NCI-H82 treated with DMSO at 0.1 percent for 48 hours (cell line): ENCODE measurements around the gene NOS3.
"Not testable (repeated sequence)": the region's sequence is repeated elsewhere in the genome, so short reads cannot be mapped to it uniquely, and the experiment has no call there.

Experiments
- DNase-seq: peaks from one replicate; lab custom pipeline; 2025; ENCODE audit not compliant: unreplicated experiment; lab: John Stamatoyannopoulos, UW

NOS3 gene

DNA sequence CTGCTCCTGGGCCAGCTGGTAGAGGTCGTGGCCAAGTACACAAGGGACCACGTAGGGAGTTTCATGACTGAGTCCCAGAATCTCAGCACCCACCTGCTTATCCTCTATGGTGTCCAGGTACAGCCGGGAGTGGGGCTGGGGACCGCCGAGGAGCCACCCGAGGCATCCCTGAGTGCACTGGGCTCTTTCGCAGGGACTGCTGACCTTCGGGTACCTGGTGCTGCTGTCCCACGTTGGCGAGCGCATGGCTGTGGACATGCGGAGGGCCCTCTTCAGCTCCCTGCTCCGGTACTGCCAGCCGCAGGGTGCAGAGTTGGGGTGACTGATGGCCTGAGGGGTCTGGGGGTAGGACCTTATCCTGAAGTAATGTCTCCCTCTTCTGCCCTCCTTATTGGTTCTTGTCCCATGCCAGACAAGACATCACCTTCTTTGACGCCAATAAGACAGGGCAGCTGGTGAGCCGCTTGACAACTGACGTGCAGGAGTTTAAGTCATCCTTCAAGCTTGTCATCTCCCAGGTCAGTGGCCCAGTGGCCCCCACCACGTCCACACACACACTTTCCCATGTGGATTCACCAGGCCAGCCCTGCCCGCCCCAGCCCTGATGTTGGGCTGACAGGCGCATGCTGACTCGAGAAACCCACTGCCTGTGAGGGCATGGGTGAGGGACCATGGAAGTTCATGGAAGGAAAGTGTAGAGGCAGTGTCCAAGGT is 43.7 kb downstream of the NOS3 start:
- no peak for DNase-seq

DNA sequence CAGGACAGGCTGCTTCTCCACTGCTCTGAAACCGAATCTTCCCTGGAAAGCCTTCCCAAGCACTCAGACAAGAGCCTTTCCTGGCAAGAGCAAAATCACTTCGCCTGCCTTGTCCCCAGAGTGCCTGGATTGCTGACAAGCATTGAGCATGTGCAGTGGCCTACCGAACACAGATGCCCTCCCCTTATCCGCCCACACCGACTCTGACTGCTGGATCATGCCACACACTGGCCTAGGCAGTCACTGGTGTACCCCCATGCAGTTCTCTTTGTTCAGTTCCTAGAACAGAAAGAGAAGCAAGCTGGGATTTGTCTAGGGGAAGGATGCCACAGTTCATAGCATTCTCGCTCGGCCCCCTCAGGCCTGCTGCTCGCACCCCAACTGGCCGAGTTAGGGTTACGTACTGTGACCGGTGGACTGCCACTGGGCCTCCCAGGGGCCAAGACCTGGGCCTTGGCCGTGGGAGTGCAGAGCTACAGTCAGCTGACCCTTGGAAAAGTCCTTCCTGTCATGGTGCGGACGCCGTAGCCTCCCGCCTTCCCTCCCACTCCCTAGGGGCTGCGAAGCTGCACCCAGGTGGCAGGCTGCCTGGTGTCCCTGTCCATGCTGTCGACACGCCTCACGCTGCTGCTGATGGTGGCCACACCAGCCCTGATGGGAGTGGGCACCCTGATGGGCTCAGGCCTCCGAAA is 44.4 kb downstream of the NOS3 start:
- no peak for DNase-seq

DNA sequence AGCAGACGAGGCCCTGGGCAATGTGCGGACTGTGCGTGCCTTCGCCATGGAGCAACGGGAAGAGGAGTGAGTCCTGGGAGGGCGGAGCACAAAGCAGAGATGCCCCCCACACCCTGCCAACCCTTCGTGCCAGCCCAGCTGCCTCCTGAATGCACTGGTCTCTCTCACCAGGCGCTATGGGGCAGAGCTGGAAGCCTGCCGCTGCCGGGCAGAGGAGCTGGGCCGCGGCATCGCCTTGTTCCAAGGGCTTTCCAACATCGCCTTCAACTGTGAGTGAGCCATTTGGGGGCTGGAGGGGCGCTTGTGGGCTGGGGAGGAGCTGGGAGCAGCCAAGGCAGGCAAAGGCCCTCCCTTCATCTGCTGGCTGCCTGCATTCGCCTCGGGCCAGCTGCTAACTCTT is 45.1 kb downstream of the NOS3 start:
- no peak for DNase-seq

DNA sequence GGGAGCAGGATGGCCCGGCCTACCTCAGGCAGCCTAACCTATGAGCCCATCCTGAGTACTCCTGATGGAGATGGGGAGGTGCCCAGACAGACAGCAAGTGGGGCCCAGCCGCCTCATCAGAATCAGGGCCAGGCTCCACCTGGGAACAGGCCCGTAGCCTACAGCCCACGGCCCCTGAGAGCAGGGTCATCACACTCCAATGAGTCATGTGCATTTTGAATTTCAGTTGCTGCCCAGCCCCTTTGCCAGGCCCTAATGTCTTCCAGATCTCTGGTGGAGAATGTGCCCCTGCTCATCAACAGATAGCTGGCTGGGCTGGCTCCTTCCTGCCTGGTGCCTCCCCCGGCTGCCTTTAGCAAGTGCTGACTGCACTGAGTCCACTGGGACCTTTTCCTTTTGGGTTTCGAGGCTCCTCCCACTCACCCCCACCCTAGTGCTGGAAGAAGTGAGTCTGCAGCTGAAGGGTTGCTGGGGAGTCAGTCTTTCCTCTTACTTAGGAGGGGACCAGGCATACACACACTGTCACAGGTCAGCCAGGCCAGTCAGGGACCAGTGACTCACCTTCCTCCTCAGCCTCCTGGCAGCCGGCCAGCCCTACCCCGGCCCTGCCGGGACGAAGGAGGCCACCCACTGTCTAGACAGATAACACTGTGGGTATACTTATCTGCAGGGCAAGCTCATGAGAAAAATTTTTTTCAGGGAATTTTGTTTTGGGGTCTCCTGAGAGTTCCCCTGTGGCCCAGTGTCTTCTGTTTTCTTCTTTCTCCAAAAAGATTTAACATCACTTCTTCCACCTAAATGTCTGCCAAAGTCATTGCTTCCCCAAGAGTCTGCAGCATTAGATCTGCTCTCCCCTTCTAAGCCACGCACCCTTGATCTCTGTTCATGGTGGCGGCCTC is 48.4 kb downstream of the NOS3 start:
- no peak for DNase-seq

DNA sequence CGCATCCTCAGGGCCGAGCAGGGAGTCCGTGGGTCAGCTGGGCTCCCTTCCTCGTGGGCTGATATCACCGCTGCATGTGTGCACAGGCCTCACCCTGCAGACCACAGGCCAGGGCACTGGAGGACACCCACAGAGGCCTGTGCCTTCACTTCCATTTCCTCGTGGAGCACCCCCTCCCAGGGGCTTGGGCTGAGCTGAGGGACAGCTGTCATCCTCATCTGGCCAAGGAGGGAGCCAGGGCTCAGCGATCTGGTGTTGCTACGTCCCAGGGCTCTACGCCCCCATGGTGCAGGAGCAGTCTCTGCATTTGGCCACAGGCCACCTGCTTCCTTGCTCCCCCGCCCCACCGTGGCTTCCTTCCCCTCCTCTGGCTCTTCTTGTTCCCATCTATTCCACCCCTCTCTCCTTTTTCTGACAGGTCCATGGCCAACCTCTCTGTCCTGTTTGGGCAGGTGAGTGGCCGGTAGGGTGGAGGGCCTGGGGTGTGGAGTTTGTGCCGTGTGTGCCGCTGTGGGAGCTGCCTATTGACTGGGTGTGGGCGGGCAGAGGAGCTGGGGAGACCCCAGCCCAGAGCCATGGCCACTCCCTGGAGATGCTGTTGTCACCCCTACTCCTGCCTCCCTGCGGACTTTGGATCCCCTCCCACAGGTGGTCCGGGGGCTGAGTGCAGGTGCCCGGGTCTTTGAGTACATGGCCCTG is 49.2 kb downstream of the NOS3 start:
- no peak for DNase-seq

DNA sequence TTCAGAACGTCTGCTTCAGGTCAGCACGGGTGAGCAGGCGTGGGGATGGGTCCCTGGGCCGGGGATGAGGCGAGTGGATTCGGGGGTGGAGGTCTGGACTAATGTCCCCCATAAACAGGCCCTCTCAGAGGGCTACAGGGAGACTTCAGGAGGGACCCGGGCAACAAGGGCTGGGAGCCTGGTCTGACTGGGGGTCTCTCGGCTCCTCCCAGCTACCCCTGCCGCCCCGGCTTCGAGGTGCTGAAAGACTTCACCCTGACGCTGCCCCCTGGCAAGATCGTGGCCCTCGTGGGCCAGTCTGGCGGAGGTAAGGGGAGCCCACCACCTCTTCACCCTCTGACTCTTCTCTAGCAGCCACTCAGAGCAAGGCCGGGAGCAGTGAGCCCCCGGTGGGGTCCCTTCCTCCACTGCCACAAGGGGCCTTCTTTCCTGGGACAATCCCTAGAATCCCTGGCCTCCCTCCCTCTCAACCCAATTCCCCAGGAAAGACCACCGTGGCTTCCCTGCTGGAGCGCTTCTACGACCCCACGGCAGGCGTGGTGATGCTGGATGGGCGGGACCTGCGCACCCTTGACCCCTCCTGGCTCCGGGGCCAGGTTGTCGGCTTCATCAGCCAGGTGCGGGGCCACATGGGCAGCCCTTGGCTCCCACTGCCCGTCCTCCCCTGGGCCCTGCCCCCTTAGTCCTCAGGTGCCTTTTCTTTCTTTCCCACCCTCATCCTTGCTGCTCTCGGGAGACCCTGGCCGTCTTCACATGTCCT is 50.0 kb downstream of the NOS3 start:
- no peak for DNase-seq

DNA sequence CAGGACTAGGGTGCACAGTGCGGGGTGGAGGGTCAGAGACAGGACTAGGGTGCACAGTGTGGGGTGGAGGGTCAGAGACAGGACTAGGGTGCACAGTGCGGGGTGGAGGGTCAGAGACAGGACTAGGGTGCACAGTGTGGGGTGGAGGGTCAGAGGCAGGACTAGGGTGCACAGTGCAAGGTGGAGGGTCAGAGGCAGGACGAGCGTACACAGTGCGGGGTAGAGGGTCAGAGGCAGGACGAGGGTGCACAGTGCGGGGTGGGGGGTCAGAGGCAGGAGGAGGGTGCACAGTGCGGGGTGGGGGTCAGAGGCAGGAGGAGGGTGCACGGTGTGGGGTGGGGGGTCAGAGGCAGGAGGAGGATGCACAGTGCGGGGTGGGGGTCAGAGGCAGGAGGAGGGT is 52.6 kb downstream of the NOS3 start:
- not testable (repeated sequence) for DNase-seq

DNA sequence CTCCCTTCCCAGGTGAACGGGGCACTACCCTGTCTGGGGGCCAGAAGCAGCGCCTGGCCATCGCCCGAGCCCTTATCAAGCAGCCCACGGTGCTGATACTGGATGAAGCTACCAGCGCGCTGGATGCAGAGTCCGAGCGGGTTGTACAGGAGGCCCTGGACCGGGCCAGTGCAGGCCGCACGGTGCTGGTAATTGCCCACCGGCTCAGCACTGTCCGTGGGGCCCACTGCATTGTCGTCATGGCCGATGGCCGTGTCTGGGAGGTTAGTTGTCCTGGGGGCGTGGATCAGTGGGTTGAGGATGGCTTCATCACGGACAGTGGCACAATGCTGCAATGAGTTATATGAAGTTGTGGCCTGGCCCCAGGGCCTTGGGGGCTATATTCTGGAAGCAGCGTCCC is 53.1 kb downstream of the NOS3 start:
- DNase-seq: no peak

DNA sequence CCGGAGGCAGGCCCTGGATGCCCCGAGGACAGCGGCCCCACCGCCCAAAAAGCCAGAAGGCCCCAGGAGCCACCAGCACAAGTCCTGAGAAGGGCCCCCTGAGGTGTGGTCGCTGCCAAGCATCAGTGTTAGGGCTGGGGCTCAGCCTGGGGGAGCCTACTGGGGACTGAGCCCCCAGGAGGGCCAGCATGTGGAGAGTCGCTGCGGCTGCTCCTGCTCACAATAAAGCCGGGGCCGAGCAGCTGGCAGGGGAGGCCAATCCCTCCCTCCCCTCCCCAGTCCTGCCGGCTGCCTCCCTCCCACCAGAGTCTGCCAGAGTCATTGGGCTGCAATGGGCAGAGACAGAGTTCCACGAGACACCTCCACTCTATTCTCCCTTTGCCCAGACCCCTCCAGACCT is 54.4 kb downstream of the NOS3 start:
- DNase-seq: peak; percentile 8

DNA sequence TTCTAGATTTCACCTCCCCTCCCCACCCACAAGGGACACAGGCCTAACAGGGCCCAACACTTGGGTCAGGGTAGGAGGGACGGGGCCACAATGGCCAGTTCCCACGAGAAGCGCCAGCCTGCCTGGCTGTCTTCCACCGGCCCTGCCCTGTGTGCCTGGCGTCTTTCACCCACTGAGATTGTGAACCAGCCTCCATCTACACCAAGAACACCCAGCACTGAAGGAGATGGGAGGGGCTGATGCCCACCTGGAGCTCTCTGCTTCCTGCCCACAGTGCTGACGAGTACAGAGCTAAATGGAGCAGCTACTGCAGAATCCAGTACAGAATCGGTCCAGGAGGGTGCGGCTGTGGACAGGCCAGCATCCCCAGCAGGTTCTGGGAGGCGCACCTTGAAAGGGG is 55.1 kb downstream of the NOS3 start:
- no peak for DNase-seq

DNA sequence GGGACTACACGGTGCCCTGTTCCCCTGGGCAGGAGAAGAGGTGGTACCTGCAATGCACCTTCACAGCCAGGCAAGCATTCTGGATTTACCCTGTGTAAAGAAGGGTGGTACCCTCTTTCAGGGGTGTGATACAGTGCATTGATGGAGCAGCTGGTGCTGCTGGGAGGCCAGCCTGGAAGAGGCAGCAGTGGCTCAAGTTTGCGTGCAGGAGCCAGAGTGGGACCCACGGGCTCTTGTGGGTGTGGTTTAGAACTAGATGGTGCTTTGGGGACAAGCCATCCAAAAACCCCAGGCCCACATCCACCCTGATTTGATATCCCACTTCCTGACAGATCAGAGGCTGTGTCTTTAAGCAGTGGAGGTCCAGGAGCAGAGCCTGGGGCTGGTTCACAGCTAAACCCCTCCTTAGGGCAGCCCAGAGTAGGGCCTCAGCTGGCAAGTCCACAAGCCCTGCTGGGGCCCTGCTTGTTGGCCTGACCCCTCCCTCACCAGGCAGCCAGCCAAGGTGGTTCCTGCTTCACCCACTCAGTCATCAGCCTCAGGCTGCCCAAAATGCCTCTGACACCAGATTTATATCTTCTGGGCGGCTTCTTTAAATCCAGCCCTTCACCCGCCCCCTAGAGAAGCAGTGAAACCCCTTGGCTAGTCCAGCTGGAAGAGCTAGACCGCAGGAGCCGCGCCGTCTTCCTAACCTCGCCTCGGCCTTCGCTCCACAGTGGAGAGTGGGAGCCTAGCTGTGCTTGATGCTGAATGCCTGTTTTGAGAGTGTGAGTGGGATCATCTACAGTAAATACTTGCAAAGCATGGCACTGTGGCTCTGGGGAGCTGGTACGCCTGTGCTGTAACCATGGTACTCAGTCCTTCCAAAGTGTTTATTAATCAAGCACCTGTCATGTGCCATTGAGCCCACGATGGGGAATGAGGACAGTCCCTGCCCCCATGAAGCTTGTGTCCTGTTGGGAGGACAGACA is 56.1 kb downstream of the NOS3 start:
- no peak for DNase-seq

DNA sequence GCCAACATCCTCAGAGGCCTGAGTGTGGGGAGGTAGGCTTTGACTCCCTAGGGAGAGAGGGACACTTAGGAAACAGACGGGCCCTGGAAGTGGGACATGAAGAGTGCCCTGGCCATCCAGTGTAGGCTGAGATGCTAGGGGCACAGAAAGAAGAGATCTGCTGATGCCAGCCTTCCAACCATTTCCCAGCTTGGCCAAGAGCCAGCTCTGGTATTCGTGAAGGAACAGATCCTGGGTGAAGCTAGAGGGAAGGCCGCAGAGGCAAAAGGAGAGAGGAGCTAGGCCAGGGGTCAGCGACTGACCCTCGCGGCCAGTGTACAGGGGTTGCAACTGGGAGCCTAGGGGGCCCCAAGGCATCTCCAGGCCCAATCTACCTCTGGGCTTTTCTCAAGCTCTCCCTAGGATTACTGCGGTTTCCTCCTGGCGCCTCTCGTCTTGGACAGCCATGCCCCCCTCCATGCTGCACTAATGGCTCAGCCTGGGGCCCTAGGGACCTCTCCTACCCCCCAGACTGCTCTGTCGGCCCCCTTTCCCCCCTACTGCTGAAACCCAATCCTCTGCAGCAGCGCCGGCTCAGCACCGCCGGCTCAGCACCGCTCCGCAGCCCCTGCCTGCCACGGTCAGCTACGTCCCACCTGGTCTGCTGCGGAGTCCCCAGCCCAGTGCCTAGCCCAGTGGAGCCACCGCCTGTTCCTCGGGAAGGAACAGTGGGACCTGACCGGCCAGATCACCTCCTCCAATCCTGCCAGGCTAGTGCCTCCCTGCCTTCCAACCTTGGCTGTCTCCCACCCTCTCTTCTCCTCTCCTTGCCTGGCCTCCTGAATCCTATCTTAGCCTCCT is 57.4 kb downstream of the NOS3 start, which contains the start of gene ASIC3:
ASIC3 (plus strand) TSS at position 556 of the 840 bp plus-strand sequence. CDS start 355 bp downstream, outside the sequence.
- no peak for DNase-seq

DNA sequence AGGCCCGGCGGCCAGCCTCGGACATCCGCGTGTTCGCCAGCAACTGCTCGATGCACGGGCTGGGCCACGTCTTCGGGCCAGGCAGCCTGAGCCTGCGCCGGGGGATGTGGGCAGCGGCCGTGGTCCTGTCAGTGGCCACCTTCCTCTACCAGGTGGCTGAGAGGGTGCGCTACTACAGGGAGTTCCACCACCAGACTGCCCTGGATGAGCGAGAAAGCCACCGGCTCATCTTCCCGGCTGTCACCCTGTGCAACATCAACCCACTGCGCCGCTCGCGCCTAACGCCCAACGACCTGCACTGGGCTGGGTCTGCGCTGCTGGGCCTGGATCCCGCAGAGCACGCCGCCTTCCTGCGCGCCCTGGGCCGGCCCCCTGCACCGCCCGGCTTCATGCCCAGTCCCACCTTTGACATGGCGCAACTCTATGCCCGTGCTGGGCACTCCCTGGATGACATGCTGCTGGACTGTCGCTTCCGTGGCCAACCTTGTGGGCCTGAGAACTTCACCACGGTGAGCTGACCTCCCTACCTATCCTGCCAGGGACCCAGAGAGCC is 58.2 kb downstream of the NOS3 start:
- DNase-seq: no peak

DNA sequence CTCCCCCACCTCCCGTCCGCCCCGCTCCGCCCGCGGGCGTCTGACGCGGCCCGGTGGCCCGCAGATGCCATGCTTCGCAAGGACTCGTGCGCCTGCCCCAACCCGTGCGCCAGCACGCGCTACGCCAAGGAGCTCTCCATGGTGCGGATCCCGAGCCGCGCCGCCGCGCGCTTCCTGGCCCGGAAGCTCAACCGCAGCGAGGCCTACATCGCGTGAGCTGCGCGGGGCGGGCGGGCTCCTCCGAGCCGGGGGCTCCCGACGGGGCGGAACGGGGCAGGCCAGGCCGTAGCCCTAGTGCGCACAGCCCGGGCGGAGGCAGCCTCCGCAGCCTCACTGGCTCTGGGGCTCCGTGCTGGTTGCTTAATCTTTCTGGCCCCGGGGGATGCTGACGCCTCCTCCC is 60.3 kb downstream of the NOS3 start:
- DNase-seq: no peak

DNA sequence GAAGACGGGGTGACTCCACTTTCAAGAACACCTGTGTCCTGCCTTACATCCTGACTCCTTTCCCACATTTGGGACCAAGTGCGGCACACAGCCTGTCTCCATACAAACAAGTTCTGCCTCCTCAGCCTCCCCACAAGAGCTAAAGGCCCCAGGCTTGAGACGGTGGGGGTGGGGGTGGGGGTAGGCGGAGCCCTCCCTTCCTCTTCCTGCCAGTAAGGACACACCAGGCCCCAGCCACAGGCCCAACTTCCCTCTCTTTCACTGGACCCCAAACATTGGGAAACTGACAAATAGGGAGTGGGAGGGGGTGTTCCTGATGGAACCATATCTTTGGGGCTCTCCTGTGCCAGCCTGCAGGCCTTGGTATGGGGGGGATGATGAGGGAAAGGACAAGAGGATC is 62.3 kb downstream of the NOS3 start:
- DNase-seq: no peak

DNA sequence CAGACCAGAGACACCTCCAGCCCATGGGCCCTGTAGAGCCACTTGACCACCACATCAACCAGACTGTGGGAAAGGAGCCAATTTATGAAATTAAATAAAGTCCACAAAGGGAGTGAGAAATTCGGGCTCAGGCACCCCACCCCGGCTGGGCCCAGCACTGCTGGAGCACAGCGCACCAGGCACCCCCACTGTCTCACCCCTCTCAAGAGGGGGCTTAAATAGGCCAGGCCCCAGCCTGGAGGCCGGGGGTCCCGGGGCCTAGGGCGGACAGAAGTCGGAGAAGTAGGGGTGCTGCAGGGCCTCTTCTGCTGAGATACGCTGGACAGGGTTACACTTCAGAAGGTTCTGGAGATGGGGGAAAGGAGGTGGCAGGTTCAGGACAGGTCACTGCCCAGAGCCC is 62.9 kb downstream of the NOS3 start:
- DNase-seq: no peak

DNA sequence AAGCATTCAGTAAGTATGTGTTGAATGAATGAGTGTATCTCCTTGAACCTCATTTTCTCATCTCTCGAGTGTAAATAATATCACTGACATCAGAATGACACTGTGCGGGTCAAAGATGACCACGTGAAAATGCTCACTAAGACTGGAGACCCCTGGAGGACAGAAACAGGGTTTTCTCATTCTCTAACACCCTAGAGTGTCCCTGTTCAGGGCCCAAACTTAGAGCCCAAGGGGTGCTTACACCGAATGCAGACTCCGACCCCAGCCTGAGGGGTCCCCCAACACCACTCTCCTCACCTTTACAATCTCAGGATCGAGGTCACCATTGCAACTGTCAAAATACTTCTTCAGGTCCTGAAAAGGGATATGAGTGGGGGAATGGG is 65.5 kb downstream of the NOS3 start:
- DNase-seq: no peak
